ENCODE data around the gene COL23A1.

DNA sequence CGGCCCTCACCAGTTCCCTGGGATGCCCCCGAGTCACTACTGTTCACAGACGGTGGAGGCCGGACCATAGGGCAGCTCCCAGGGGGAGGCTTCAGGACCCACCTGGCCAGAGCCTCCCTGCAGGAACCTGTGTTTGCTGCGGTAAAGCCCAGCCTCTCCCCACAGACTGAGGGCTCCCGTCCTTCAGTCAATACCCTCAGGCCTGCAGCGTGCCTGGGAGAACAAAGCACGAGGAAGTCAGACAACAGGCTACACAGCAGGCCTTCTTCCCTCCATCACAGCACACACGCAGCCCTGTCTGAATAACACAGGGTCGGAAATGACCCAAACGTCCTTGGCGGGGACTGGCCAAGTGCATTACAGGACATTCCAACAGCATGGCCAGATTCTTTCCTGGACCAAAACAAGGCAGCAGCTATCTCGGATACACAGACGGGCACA is 34.4 kb downstream of the COL23A1 start:
- TF ChIP-seq, protein P1, sequence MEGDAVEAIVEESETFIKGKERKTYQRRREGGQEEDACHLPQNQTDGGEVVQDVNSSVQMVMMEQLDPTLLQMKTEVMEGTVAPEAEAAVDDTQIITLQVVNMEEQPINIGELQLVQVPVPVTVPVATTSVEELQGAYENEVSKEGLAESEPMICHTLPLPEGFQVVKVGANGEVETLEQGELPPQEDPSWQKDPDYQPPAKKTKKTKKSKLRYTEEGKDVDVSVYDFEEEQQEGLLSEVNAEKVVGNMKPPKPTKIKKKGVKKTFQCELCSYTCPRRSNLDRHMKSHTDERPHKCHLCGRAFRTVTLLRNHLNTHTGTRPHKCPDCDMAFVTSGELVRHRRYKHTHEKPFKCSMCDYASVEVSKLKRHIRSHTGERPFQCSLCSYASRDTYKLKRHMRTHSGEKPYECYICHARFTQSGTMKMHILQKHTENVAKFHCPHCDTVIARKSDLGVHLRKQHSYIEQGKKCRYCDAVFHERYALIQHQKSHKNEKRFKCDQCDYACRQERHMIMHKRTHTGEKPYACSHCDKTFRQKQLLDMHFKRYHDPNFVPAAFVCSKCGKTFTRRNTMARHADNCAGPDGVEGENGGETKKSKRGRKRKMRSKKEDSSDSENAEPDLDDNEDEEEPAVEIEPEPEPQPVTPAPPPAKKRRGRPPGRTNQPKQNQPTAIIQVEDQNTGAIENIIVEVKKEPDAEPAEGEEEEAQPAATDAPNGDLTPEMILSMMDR (IDR thresholded peaks at IDR 0.05) = no peak
- TF ChIP-seq POLR2A (IDR thresholded peaks at IDR 0.05) = no peak

Data from lower leg skin (tissue), 3 donors.